Smooth muscle cell (in vitro differentiated cells): Measurements from ENCODE around the gene FGR. TPM values are rescaled to one million over a fixed set of nuclear protein-coding genes. Genes with fewer than 3 reads are reported as not detected.
A peak's percentile ranks its signal among the peaks of the same experiment; 100 is the strongest.

ENCODE experiments used
- DNase-seq: peaks from one replicate; lab custom pipeline; 2025; ENCODE audit not compliant: unreplicated experiment; lab: John Stamatoyannopoulos, UW
- H2AFZ ChIP-seq: fragments of 200-600 bp; sonication (generic); 2 replicates; pipeline ENCODE4 v1.6.0; 2016; ENCODE audit warnings: antibody characterized with exemption, low read depth, mild to moderate bottlenecking
- H3F3A ChIP-seq: fragments of 200-600 bp; sonication (generic); 2 replicates; pipeline ENCODE4 v1.6.0; 2017; ENCODE audit warnings: antibody characterized with exemption, low read depth
- H3K27ac ChIP-seq: fragments of 200-600 bp; sonication (generic); 2 replicates; pipeline ENCODE4 v1.5.1; 2016; ENCODE audit warnings: low read depth, mild to moderate bottlenecking
- H3K27me3 ChIP-seq: fragments of 200-600 bp; sonication (generic); 2 replicates; pipeline ENCODE4 v1.6.1; 2016; ENCODE audit warnings: low read depth, mild to moderate bottlenecking
- H3K36me3 ChIP-seq: fragments of 200-600 bp; sonication (generic); 2 replicates; pipeline ENCODE4 v1.5.1; 2016; ENCODE audit warnings: low read depth
- H3K4me1 ChIP-seq: fragments of 200-600 bp; sonication (generic); 2 replicates; pipeline ENCODE4 v1.5.1; 2016; ENCODE audit warnings: low read depth
- H3K4me2 ChIP-seq: fragments of 200-600 bp; sonication (generic); 2 replicates; pipeline ENCODE4 v1.6.0; 2016; ENCODE audit warnings: mild to moderate bottlenecking
- H3K4me3 ChIP-seq: fragments of 200-600 bp; sonication (generic); 2 replicates; pipeline ENCODE4 v1.5.1; 2016; ENCODE audit warnings: mild to moderate bottlenecking
- H3K79me2 ChIP-seq: fragments of 200-600 bp; sonication (generic); 2 replicates; pipeline ENCODE4 v1.6.0; 2016; ENCODE audit warnings: low read depth, mild to moderate bottlenecking
- H3K9ac ChIP-seq: fragments of 200-600 bp; sonication (generic); 2 replicates; pipeline ENCODE4 v1.6.0; 2016; ENCODE audit warnings: low read depth
- H3K9me3 ChIP-seq: fragments of 200-600 bp; sonication (generic); replicated peaks from 2 replicates; pipeline ENCODE4 v1.5.1; 2016; ENCODE audit warnings: low read depth
- H4K20me1 ChIP-seq: fragments of 200-600 bp; sonication (generic); 2 replicates; pipeline ENCODE4 v1.6.0; 2016; ENCODE audit warnings: low read depth
- CTCF ChIP-seq: fragments of 200-600 bp; sonication (generic); IDR thresholded peaks from 2 replicates; pipeline ENCODE4 v1.5.1; 2017; ENCODE audit warnings: borderline replicate concordance, mild to moderate bottlenecking, antibody characterized with exemption; ENCODE audit not compliant: insufficient read depth, poor library complexity, severe bottlenecking
- WGBS: methylation state at CpG from one replicate; pipeline ENCODE4 v1.1.7; 2016; ENCODE audit warnings: low lambda C conversion rate; 5-methylcytosine and 5-hydroxymethylcytosine counted together
- polyA plus RNA-seq: library from polyadenylated mRNA; unstranded; fragments of >200 nt; fragmentation: Nextera tagmentation; extraction: Ambion mirVana; gene quantifications from 2 replicates; pipeline ENCODE4 v1.2.1, GENCODE V29; 2016
- total RNA-seq: library from RNA; depleted of rRNA; stranded (reverse); fragments of >200 nt; gene quantifications from 2 replicates; pipeline ENCODE4 v1.2.3, GENCODE V29; 2014

FGR gene
- total and polyA plus RNA-seq, 2 experiments from 2014 or later = 0.10 to 1.3 TPM

- Histone ChIP-seq H3K79me2 (no peaks in the 10 kb centered on the region), H3K27me3 (no peaks in the 10 kb centered on the region), H3K4me3 (no peak overlapping the region), H3K4me2 (no peak overlapping the region), H2AFZ (peak overlapping the region; percentile 59), H3K9me3 (no peaks in the 10 kb centered on the region), H3K36me3 (no peaks in the 10 kb centered on the region), H3K9ac (no peak overlapping the region), H3F3A (peaks cover 13% of the 10 kb centered on the region), H4K20me1 (no peaks in the 10 kb centered on the region), H3K4me1 (peaks cover 11% of the 10 kb centered on the region), H3K27ac (no peak overlapping the region)
- peak; percentile 76 for TF ChIP-seq CTCF
- WGBS = 34% methylated on average over 12 of the region's 12 CpGs
- peak; percentile 77 for DNase-seq
Measured at GRCh38 chr1:27662707-27663393, 27.9 kb upstream of the FGR start.

- no peaks in the 10 kb centered on the region for H3K27me3 ChIP-seq
- H3K36me3 ChIP-seq = no peaks in the 10 kb centered on the region
- H3K9me3 ChIP-seq = no peaks in the 10 kb centered on the region
- H3K4me1 ChIP-seq = peaks cover 11% of the 10 kb centered on the region
- no peaks in the 10 kb centered on the region for H4K20me1 ChIP-seq
- H2AFZ ChIP-seq = no peak overlapping the region
- H3K9ac ChIP-seq = no peak overlapping the region
- H3K4me3 ChIP-seq = no peak overlapping the region
- H3F3A ChIP-seq = peaks cover 13% of the 10 kb centered on the region
- no peak for TF ChIP-seq CTCF
- H3K27ac ChIP-seq = no peak overlapping the region
- DNase-seq = no peak
- no peaks in the 10 kb centered on the region for H3K79me2 ChIP-seq
- WGBS = 89% methylated on average over 5 of the region's 5 CpGs
- no peak overlapping the region for H3K4me2 ChIP-seq
Measured at GRCh38 chr1:27662261-27662660, 27.3 kb upstream of the FGR start.

- Histone ChIP-seq H3K4me2 (no peak overlapping the region), H3K9ac (no peak overlapping the region), H2AFZ (no peak overlapping the region), H3K36me3 (no peaks in the 10 kb centered on the region), H3K79me2 (no peaks in the 10 kb centered on the region), H3K27ac (no peak overlapping the region), H3K27me3 (no peaks in the 10 kb centered on the region), H4K20me1 (no peaks in the 10 kb centered on the region), H3F3A (peaks cover 13% of the 10 kb centered on the region), H3K4me1 (peaks cover 11% of the 10 kb centered on the region), H3K4me3 (no peak overlapping the region), H3K9me3 (no peaks in the 10 kb centered on the region)
- DNase-seq = no peak
- TF ChIP-seq CTCF = no peak
- WGBS = 97% methylated on average over 8 of the region's 8 CpGs
Measured at GRCh38 chr1:27661412-27662075, 26.6 kb upstream of the FGR start.
